K562 (cell line): ENCODE data around the gene DGLUCY. TPM values are rescaled to one million over a fixed set of nuclear protein-coding genes. Genes with fewer than 3 reads are reported as not detected.

Experiments
- ARID1B ChIP-seq: fragments of 450-650 bp; IDR thresholded peaks from 2 replicates; pipeline ENCODE4 v1.6.1; 2016; ENCODE audit warnings: antibody characterized with exemption, mild to moderate bottlenecking, inconsistent platforms
- ATF2 ChIP-seq: sonication (generic); formaldehyde crosslinking; IDR thresholded peaks from 2 replicates; pipeline ENCODE4 v1.8.1; 2022; ENCODE audit warnings: missing genetic modification reagents
- BCL6 ChIP-seq: fragments of 250-450 bp; sonication (Bioruptor Pico); IDR thresholded peaks from 2 replicates; pipeline ENCODE4 v1.4.0; 2020
- BRCA1 ChIP-seq, 2 experiments: fragments of 450-650 bp in 1 of 2; sonication (generic) in 1 of 2; formaldehyde crosslinking in 1 of 2; IDR thresholded peaks; 2 replicates each; pipeline versions ENCODE4 v1.5.0 to v1.6.1; 2017 to 2020; ENCODE audit warnings: mild to moderate bottlenecking in 1 of 2, missing genetic modification reagents in 1 of 2
- CBX3 ChIP-seq, 2 experiments: IDR thresholded peaks; 1 replicate in 1 of 2; 2 replicates in 1 of 2; pipeline ENCODE4 v1.6.1; 2012; ENCODE audit warnings: inconsistent platforms in 2 of 2, low read length in 2 of 2, borderline replicate concordance in 1 of 2, control low read depth in 1 of 2
- CCAR2 ChIP-seq: fragments of 200-400 bp; formaldehyde crosslinking; IDR thresholded peaks from 2 replicates; pipeline ENCODE4 v1.6.1; 2017; ENCODE audit warnings: mild to moderate bottlenecking, low read depth, low read length
- CEBPB ChIP-seq: fragments of 450-650 bp; IDR thresholded peaks from 2 replicates; pipeline ENCODE4 v1.6.1; 2016; ENCODE audit warnings: missing genetic modification characterization, missing compliant biosample characterization
- CREB1 ChIP-seq, 2 experiments: sonication (generic) in 1 of 2; formaldehyde crosslinking in 1 of 2; IDR thresholded peaks; 2 replicates each; pipeline versions ENCODE4 v1.6.1 to v1.8.0; 2012 to 2022; ENCODE audit warnings: inconsistent platforms in 1 of 2, mild to moderate bottlenecking in 1 of 2, missing genetic modification reagents in 1 of 2, moderate library complexity in 1 of 2
- EP400 ChIP-seq: fragments of 450-650 bp; IDR thresholded peaks from 2 replicates; pipeline ENCODE4 v1.6.1; 2017; ENCODE audit warnings: antibody characterized with exemption, mild to moderate bottlenecking, moderate library complexity
- HDAC2 ChIP-seq: fragments of 450-650 bp; IDR thresholded peaks from 2 replicates; pipeline ENCODE4 v1.6.1; 2016; ENCODE audit warnings: mild to moderate bottlenecking
- HMGN3 ChIP-seq: IDR thresholded peaks from 2 replicates; pipeline ENCODE4 v1.6.1; 2011; ENCODE audit warnings: borderline replicate concordance, low read depth, mild to moderate bottlenecking, mixed read lengths, low read length; ENCODE audit not compliant: insufficient read length; ENCODE audit errors: extremely low read depth
- NEUROD1 ChIP-seq: fragments of 150-350 bp; IDR thresholded peaks from 2 replicates; pipeline ENCODE4 v1.6.1; 2014; ENCODE audit warnings: borderline replicate concordance, low read length, low read depth; ENCODE audit not compliant: partially characterized antibody
- POLR2B ChIP-seq: fragments of 450-650 bp; IDR thresholded peaks from 2 replicates; pipeline ENCODE4 v1.6.1; 2018; ENCODE audit warnings: low read depth; ENCODE audit not compliant: partially characterized antibody
- PRPF4 ChIP-seq: fragments of 200-400 bp; formaldehyde crosslinking; IDR thresholded peaks from one replicate; pipeline ENCODE4 v1.6.1; 2017; ENCODE audit warnings: low read length, low read depth, mild to moderate bottlenecking; ENCODE audit not compliant: insufficient read depth, poor library complexity, severe bottlenecking
- PTRF ChIP-seq: fragments of 450-650 bp; IDR thresholded peaks from 2 replicates; pipeline ENCODE4 v1.6.1; 2016; ENCODE audit warnings: mild to moderate bottlenecking, missing genetic modification characterization, missing compliant biosample characterization
- SIRT6 ChIP-seq: IDR thresholded peaks from one replicate; pipeline ENCODE4 v1.6.1; 2012; ENCODE audit warnings: low read depth, mild to moderate bottlenecking, control low read depth, inconsistent platforms, low read length, moderate library complexity
- SMARCB1 ChIP-seq: IDR thresholded peaks from 2 replicates; pipeline ENCODE4 v1.6.1; 2011; ENCODE audit warnings: improper control_type of control experiment, low read depth; ENCODE audit not compliant: insufficient read length
- SMC3 ChIP-seq: conservative IDR thresholded peaks from 2 replicates; pipeline ENCODE4 v1.6.1; 2011; ENCODE audit warnings: low read depth, low read length, improper control_type of control experiment; ENCODE audit not compliant: insufficient read depth
- TCF3 ChIP-seq: sonication (generic); formaldehyde crosslinking; IDR thresholded peaks from 2 replicates; pipeline ENCODE4 v1.4.0; 2020; ENCODE audit warnings: mild to moderate bottlenecking, missing genetic modification reagents
- THAP7 ChIP-seq: fragments of 250-450 bp; sonication (Bioruptor Pico); IDR thresholded peaks from 2 replicates; pipeline ENCODE4 v1.5.0; 2021
- UBTF ChIP-seq, 2 experiments: IDR thresholded peaks; 2 replicates each; pipeline ENCODE4 v1.6.1; 2012; ENCODE audit warnings: improper control_type of control experiment in 2 of 2, low read depth in 2 of 2, low read length in 2 of 2, borderline replicate concordance in 1 of 2
- ZBTB26 ChIP-seq: fragments of 450-650 bp; formaldehyde crosslinking; IDR thresholded peaks from 2 replicates; pipeline ENCODE4 v1.4.0; 2022; ENCODE audit warnings: missing genetic modification characterization
- polyA plus RNA-seq, 8 experiments: library from polyadenylated mRNA; depleted of rRNA in 4 of 8; stranded (reverse) in 5 of 8; unstranded in 3 of 8; fragments of >200 nt; fragmentation: Nextera tagmentation in 2 of 8; fragmentation: Illumina TruSeq in 1 of 8; extraction: Ambion mirVana in 2 of 8; extraction: Trizol in 1 of 8; gene quantifications; 2 replicates each; pipeline versions ENCODE4 v1.2.1 to v1.2.3, GENCODE V29; 2011 to 2014; ENCODE audit warnings: inconsistent platforms in 1 of 8, missing spikeins in 1 of 8
- total RNA-seq, 7 experiments: library from RNA; depleted of rRNA in 6 of 7; stranded (reverse); fragments of >200 nt in 6 of 7; fragmentation: Illumina TruSeq in 2 of 7; extraction: Trizol in 2 of 7; gene quantifications; 2 replicates each; pipeline versions ENCODE4 v1.2.1 to v1.2.3, GENCODE V29; 2011 to 2021; ENCODE audit warnings: low replicate concordance in 1 of 7
- TF ChIP-seq, protein P1 (sequence below): fragments of 250-450 bp; sonication (Bioruptor Pico); IDR thresholded peaks from 2 replicates; pipeline ENCODE4 v1.8.0; 2022; ENCODE audit warnings: moderate library complexity, mild to moderate bottlenecking, inconsistent platforms

Gene DGLUCY
- total and polyA plus RNA-seq, 9 of the 15 experiments (the other 6 are each of a cell fraction or from before 2014, with no cell fraction given), result 9.9 to 28.4 (median 21.0) TPM

DNA sequence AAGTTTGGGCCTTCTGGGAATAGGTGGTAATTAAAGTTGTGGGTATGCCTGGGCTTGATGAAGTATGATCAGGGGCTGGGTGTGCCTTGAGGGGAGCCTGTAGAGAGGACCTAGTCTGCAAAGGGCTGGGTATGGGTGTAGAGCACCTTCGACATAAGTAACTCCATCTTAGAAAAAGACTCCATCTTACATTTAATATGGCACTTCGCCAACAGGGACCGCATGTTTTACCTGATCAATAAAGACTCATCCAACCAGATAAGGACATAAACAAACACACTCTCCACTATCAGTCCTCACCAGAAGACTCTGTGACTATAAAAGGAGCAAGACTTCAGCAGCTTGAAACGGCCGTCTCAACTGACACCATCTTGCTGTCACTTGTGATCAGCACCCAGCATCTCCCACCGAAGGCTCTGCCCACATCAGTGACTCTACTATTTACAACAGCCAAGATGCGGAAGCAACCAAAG, 154.1 kb downstream of the DGLUCY start (continued):
- TF ChIP-seq ZBTB26 (CRISPR knock-in tag) (peak; percentile 73; the same call in 1 of the 2 replicates), NEUROD1 (peak; percentile 34), PRPF4 (no peak), CBX3 (IDR thresholded peaks at IDR 0.05; ENCODE audit: borderline replicate concordance in 1 of 2, low read length in 2 of 2) (no peak), SMARCB1 (no peak), CREB1 (IDR thresholded peaks at IDR 0.05) (peak; percentile 37; the same call in 1 of the 2 replicates), CREB1 (CRISPR knock-in tag; IDR thresholded peaks at IDR 0.05) (no peak), UBTF (IDR thresholded peaks at IDR 0.05; ENCODE audit: borderline replicate concordance in 1 of 2, low read depth in 2 of 2, low read length in 2 of 2) (no peak), CCAR2 (no peak), EP400 (peak; percentile 63), CEBPB (tag) (no peak), THAP7 (CRISPR knock-in tag) (no peak), PTRF (peak; percentile 94), HMGN3 (no peak), TCF3 (CRISPR knock-in tag) (peak; percentile 93), ATF2 (CRISPR knock-in tag) (no peak), ARID1B (peak; percentile 97), BCL6 (CRISPR knock-in tag) (peak; percentile 96), BRCA1 (IDR thresholded peaks at IDR 0.05) (no peak), BRCA1 (CRISPR knock-in tag; IDR thresholded peaks at IDR 0.05) (no peak), SIRT6 (no peak), POLR2B (no peak), SMC3 (no peak), HDAC2 (no peak)
- TF ChIP-seq, protein P1, sequence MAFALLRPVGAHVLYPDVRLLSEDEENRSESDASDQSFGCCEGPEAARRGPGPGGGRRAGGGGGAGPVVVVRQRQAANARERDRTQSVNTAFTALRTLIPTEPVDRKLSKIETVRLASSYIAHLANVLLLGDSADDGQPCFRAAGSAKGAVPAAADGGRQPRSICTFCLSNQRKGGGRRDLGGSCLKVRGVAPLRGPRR (CRISPR knock-in tag), result peak; percentile 98
